OCI-LY3 (cell line): ENCODE data around the gene SEC14L1.

Experiments used
- EZH2phosphoT487 ChIP-seq: fragments of 200-600 bp; shearing (Covaris generic); IDR thresholded peaks from 2 replicates; pipeline ENCODE4 v1.6.1; 2018; ENCODE audit warnings: antibody characterized with exemption, mixed run types, low read depth
- TF ChIP-seq, protein P1 (sequence below): fragments of 200-600, 300-600 bp; sonication (generic); IDR thresholded peaks from 2 replicates; pipeline ENCODE4 v1.5.1; 2014; ENCODE audit warnings: antibody characterized with exemption, low read length, low read depth

DNA sequence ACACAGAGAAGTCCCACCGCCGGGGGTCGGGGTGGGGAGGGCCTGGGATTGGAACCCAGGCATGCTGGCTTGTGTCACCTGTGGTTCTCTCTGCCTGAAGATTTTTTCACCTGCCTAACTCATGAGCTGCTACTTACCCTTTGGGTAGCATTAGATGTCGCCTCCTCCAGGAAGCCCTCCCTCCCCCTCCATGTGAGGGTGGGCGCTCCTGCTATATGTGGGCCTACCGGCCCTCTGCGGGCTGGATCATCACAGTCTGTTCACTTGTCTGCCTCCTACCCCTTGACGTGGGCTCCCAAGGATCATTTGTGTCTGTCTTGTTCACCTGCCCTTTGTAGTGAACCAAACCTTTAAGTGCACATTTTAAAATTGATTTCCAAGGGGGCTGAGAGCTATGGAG lies 106.8 kb downstream of the SEC14L1 start:
- TF ChIP-seq, protein P1, sequence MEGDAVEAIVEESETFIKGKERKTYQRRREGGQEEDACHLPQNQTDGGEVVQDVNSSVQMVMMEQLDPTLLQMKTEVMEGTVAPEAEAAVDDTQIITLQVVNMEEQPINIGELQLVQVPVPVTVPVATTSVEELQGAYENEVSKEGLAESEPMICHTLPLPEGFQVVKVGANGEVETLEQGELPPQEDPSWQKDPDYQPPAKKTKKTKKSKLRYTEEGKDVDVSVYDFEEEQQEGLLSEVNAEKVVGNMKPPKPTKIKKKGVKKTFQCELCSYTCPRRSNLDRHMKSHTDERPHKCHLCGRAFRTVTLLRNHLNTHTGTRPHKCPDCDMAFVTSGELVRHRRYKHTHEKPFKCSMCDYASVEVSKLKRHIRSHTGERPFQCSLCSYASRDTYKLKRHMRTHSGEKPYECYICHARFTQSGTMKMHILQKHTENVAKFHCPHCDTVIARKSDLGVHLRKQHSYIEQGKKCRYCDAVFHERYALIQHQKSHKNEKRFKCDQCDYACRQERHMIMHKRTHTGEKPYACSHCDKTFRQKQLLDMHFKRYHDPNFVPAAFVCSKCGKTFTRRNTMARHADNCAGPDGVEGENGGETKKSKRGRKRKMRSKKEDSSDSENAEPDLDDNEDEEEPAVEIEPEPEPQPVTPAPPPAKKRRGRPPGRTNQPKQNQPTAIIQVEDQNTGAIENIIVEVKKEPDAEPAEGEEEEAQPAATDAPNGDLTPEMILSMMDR, result no peak
- no peak for TF ChIP-seq EZH2phosphoT487
